C4-2B (cell line): ENCODE measurements around the gene DNAJB13.

Experiments
- ZFX ChIP-seq: fragments of 450-650 bp; IDR thresholded peaks from 2 replicates; pipeline ENCODE4 v1.6.1; 2017
- TF ChIP-seq, protein P1 (sequence below): fragments of 450-650 bp; conservative IDR thresholded peaks from 2 replicates; pipeline ENCODE4 v1.5.1; 2017; ENCODE audit warnings: mild to moderate bottlenecking

DNA sequence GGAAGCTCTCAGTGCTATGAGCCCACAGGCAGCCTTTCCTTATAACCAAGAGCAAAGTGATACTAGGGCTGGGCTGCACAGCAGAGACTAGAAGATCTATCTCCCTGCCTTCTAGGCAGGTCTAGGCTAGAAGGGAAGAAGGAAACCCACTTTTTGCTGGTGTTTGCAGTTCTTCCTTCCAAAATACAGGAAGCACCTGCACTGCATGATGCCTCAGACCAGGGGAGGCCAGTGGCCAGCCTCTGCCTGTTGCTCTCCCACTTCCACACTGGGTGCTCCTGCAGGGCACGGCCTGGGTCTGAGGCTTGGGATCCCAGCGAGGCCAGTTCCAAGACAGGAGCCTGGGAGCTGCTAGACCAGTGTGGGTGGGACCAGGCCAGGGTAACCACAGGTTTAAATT, 64.1 kb downstream of the DNAJB13 start:
- TF ChIP-seq, protein P1, sequence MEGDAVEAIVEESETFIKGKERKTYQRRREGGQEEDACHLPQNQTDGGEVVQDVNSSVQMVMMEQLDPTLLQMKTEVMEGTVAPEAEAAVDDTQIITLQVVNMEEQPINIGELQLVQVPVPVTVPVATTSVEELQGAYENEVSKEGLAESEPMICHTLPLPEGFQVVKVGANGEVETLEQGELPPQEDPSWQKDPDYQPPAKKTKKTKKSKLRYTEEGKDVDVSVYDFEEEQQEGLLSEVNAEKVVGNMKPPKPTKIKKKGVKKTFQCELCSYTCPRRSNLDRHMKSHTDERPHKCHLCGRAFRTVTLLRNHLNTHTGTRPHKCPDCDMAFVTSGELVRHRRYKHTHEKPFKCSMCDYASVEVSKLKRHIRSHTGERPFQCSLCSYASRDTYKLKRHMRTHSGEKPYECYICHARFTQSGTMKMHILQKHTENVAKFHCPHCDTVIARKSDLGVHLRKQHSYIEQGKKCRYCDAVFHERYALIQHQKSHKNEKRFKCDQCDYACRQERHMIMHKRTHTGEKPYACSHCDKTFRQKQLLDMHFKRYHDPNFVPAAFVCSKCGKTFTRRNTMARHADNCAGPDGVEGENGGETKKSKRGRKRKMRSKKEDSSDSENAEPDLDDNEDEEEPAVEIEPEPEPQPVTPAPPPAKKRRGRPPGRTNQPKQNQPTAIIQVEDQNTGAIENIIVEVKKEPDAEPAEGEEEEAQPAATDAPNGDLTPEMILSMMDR: no peak
- TF ChIP-seq ZFX: no peak
